ENCODE results near the gene FBXO22. TPM values are rescaled to one million over a fixed set of nuclear protein-coding genes. Genes with fewer than 3 reads are reported as not detected.

The FBXO22 gene
- total and polyA plus RNA-seq, 2 of the 13 experiments (the other 11 are each of a cell fraction or from before 2014, with no cell fraction given), result 45.7 to 112 TPM

DNA sequence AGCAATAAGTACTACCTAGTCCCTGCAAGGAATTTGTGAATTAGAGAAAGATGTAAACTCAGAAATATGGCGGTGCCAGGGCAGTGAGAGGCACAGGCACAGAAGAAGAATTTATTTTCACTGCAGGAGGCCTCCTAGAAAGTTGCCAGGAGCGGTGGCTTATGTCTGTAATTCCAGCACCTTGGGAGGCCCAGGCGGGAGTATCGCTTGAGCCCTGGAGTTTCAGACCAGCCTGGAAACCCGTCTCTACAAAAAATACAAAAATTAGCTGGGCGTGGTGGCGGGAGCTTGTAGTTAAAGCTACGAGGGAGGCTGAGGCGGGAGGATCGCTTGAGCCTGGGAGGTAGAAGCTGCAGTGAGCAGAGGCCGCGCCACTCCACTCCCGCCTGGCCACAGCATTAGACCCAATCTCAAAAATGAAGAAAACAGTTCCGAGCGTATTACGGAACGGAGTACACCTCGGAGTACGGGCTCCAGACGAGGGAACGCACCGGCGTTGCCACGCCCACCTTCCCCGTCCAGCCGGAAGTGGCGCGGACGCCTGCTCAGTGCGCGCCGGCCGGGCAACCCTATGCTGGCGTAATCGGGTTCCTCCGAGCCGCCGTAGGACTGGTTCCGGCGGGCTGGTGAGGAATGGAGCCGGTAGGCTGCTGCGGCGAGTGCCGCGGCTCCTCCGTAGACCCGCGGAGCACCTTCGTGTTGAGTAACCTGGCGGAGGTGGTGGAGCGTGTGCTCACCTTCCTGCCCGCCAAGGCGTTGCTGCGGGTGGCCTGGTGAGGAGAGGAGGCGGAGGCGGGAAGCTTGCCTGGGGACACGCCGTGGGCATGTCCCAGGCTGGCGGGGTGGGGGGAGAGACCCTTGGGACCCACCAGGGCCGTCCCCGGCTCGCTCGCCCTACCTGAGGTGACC, at the start of gene FBXO22 (continued):
- TF ChIP-seq ZNF251 (CRISPR knock-in tag; IDR thresholded peaks at IDR 0.05) (peak; percentile 37; the same call in 1 of the 2 replicates), FOXK1 (CRISPR knock-in tag; IDR thresholded peaks at IDR 0.05; ENCODE audit: borderline replicate concordance, low read depth) (peak; percentile 74; the same call in 1 of the 2 replicates), SOX6 (IDR thresholded peaks at IDR 0.05) (no peak), SOX6 (CRISPR knock-in tag; IDR thresholded peaks at IDR 0.05) (peak; percentile 65), KDM3A (CRISPR knock-in tag; IDR thresholded peaks at IDR 0.05; ENCODE audit: low read depth) (peak; percentile 58; the same call in 1 of the 2 replicates), MLX (CRISPR knock-in tag; IDR thresholded peaks at IDR 0.05) (no peak), TSC22D2 (CRISPR knock-in tag; IDR thresholded peaks at IDR 0.05; ENCODE audit: borderline replicate concordance) (no peak), SIN3A (IDR thresholded peaks at IDR 0.05; ENCODE audit: borderline replicate concordance, low read depth, low read length) (peak; percentile 84), BRCA1 (CRISPR knock-in tag; IDR thresholded peaks at IDR 0.05) (0 out of 2 replicates have a peak, but pooled peaks have one; percentile 41), FOSL1 (CRISPR knock-in tag; IDR thresholded peaks at IDR 0.05; ENCODE audit: borderline replicate concordance) (no peak), AHR (CRISPR knock-in tag; IDR thresholded peaks at IDR 0.05) (peak; percentile 92), ZNF781 (CRISPR knock-in tag; IDR thresholded peaks at IDR 0.05; ENCODE audit: borderline replicate concordance, not compliant biosample characterization) (peak; percentile 43), ZNF782 (CRISPR knock-in tag; IDR thresholded peaks at IDR 0.05; ENCODE audit: borderline replicate concordance) (peak; percentile 75; the same call in 1 of the 2 replicates), KLF15 (CRISPR knock-in tag; IDR thresholded peaks at IDR 0.05; ENCODE audit: borderline replicate concordance) (peak; percentile 77; the same call in 1 of the 2 replicates), KDM5B (CRISPR knock-in tag; IDR thresholded peaks at IDR 0.05; ENCODE audit: borderline replicate concordance) (peak; percentile 66; the same call in 1 of the 2 replicates), ZNF563 (CRISPR knock-in tag; IDR thresholded peaks at IDR 0.05) (peak; percentile 38; the same call in 1 of the 2 replicates), CCDC6 (CRISPR knock-in tag; IDR thresholded peaks at IDR 0.05) (peak; percentile 91; the same call in 1 of the 2 replicates), DNMT1 (CRISPR knock-in tag; IDR thresholded peaks at IDR 0.05) (peak; percentile 71; the same call in 1 of the 2 replicates), KLF12 (CRISPR knock-in tag; IDR thresholded peaks at IDR 0.05; ENCODE audit: borderline replicate concordance) (peak; percentile 97; the same call in 1 of the 2 replicates), MXI1 (IDR thresholded peaks at IDR 0.05; ENCODE audit: borderline replicate concordance, low read depth, low read length) (peak; percentile 84; the same call in 1 of the 3 replicates)
- TF ChIP-seq, protein P1, sequence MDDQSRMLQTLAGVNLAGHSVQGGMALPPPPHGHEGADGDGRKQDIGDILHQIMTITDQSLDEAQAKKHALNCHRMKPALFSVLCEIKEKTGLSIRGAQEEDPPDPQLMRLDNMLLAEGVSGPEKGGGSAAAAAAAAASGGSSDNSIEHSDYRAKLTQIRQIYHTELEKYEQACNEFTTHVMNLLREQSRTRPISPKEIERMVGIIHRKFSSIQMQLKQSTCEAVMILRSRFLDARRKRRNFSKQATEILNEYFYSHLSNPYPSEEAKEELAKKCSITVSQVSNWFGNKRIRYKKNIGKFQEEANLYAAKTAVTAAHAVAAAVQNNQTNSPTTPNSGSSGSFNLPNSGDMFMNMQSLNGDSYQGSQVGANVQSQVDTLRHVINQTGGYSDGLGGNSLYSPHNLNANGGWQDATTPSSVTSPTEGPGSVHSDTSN (CRISPR knock-in tag; IDR thresholded peaks at IDR 0.05; ENCODE audit: borderline replicate concordance), result peak; percentile 82; the same call in 1 of the 2 replicates
- TF ChIP-seq, protein P2, sequence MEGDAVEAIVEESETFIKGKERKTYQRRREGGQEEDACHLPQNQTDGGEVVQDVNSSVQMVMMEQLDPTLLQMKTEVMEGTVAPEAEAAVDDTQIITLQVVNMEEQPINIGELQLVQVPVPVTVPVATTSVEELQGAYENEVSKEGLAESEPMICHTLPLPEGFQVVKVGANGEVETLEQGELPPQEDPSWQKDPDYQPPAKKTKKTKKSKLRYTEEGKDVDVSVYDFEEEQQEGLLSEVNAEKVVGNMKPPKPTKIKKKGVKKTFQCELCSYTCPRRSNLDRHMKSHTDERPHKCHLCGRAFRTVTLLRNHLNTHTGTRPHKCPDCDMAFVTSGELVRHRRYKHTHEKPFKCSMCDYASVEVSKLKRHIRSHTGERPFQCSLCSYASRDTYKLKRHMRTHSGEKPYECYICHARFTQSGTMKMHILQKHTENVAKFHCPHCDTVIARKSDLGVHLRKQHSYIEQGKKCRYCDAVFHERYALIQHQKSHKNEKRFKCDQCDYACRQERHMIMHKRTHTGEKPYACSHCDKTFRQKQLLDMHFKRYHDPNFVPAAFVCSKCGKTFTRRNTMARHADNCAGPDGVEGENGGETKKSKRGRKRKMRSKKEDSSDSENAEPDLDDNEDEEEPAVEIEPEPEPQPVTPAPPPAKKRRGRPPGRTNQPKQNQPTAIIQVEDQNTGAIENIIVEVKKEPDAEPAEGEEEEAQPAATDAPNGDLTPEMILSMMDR (CRISPR knock-in tag; IDR thresholded peaks at IDR 0.05), result no peak
- TF ChIP-seq, protein P3, sequence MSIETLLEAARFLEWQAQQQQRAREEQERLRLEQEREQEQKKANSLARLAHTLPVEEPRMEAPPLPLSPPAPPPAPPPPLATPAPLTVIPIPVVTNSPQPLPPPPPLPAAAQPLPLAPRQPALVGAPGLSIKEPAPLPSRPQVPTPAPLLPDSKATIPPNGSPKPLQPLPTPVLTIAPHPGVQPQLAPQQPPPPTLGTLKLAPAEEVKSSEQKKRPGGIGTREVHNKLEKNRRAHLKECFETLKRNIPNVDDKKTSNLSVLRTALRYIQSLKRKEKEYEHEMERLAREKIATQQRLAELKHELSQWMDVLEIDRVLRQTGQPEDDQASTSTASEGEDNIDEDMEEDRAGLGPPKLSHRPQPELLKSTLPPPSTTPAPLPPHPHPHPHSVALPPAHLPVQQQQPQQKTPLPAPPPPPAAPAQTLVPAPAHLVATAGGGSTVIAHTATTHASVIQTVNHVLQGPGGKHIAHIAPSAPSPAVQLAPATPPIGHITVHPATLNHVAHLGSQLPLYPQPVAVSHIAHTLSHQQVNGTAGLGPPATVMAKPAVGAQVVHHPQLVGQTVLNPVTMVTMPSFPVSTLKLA (IDR thresholded peaks at IDR 0.05), result peak; percentile 40; the same call in 1 of the 2 replicates

Measured in HepG2 (cell line).